GM06990 (cell line): ENCODE results near the gene TOGARAM2.

Experiments used
- DNase-seq: peaks from one replicate; pipeline ENCODE4 v3.0.0-alpha.2; 2011; ENCODE audit not compliant: insufficient read length; ENCODE audit errors: extremely low read depth
- H3K27me3 ChIP-seq: replicated peaks from 2 replicates; pipeline ENCODE4 v1.6.0; 2011; ENCODE audit warnings: low read length; ENCODE audit not compliant: control insufficient read depth, insufficient read depth
- H3K36me3 ChIP-seq: 2 replicates; pipeline ENCODE4 v1.5.1; 2011; ENCODE audit warnings: low read length; ENCODE audit not compliant: control insufficient read depth, insufficient read depth
- H3K4me3 ChIP-seq: replicated peaks from 2 replicates; pipeline ENCODE4 v1.5.1; 2011; ENCODE audit warnings: low read depth, mild to moderate bottlenecking, control low read depth, low read length
- CTCF ChIP-seq: IDR thresholded peaks from 2 replicates; pipeline ENCODE4 v1.5.1; 2011; ENCODE audit warnings: low read length, control low read depth, mild to moderate bottlenecking, inconsistent platforms; ENCODE audit not compliant: insufficient read depth, poor library complexity, severe bottlenecking

The TOGARAM2 gene

GRCh38 chr2:29100564-29100963, 119.5 kb downstream of the TOGARAM2 start:
- no peak for TF ChIP-seq CTCF
- no peak overlapping the region for H3K4me3 ChIP-seq
- H3K27me3 ChIP-seq = no peaks in the 10 kb centered on the region
- no peak for DNase-seq
- no peaks in the 10 kb centered on the region for H3K36me3 ChIP-seq
